ENCODE results near the gene PYY. TPM values are rescaled to one million over a fixed set of nuclear protein-coding genes. Genes with fewer than 3 reads are reported as not detected.

PYY gene
- total and polyA plus RNA-seq, 10 of the 15 experiments (the other 5 are each of a cell fraction or from before 2014, with no cell fraction given) = 0.07 to 0.18 TPM; not detected in 8

DNA sequence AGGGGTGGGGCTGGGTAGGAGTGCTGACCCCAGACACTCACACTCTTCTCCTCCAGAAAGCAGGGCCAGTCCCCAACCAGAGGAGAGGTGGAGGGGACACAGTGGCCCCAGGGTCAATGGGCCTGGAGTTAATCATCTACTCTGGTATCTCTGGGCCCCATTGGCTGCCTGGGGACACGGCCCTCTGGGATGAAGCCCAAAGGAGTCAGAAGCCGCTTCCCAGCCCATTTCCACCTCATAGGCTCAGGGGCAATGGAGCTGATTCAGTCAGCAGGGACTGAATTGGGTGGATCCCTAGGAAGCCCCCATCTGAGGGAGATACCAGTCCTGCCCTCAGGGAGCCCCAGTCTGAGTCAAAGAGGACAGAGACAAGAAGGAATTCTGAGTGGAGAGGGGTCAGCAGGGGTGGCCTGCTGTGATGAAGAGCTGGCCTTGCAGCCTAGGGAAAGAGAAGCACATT is 47.8 kb upstream of the PYY start:
- no TSS peak for BruUV-seq (replicated peaks)
- Histone ChIP-seq H2AFZ (ENCODE audit: control insufficient read depth, low read depth, low read length) (no peak overlapping the region), H3K4me2 (ENCODE audit: control insufficient read depth, insufficient read depth) (no peak overlapping the region), H3K27me3 (replicated peaks in 1 of 2; ENCODE audit: control insufficient read depth in 2 of 2, insufficient read depth in 2 of 2, low read length in 1 of 2) (peaks cover 10% of the 10 kb centered on the region in 2 experiments), H3K36me3 (ENCODE audit: control insufficient read depth in 2 of 2, insufficient read depth in 2 of 2, low read length in 1 of 2) (no peaks in the 10 kb centered on the region), H4K20me1 (ENCODE audit: control insufficient read depth, insufficient read depth) (no peaks in the 10 kb centered on the region; the same call in 1 of the 2 replicates), H3K4me3 (no peak overlapping the region), H3K27ac (ENCODE audit: control insufficient read depth, insufficient read depth) (no peak overlapping the region), H3K4me1 (ENCODE audit: control insufficient read depth, insufficient read depth, low read length) (no peaks in the 10 kb centered on the region; the same call in 1 of the 2 replicates), H3K79me2 (ENCODE audit: control insufficient read depth, insufficient read depth, low read length) (no peaks in the 10 kb centered on the region), H3K9me3 (replicated peaks; ENCODE audit: control insufficient read depth, insufficient read depth, low read length) (no peaks in the 10 kb centered on the region), H3K9ac (ENCODE audit: control insufficient read depth, insufficient read depth, low read length) (no peak overlapping the region)
- WGBS (ENCODE audit: insufficient coverage, insufficient replicate concordance, low lambda C conversion rate, missing lambda C conversion rate) = 0% methylated on average over 2 of the region's 2 CpGs
- RAD21 ChIA-PET (ENCODE audit: unreplicated experiment) = interaction anchor here (1.3 kb wide), 1 partner anchor 114 kb away, joined by 4 read pairs; no protein-coding TSS in a partner anchor
- intact Hi-C loops (cut with micrococcal nuclease; ENCODE audit: unreplicated experiment) = no loop called here
- DNase-seq (ENCODE audit: low read depth, low spot score) (no peak), FAIRE-seq (no peak), ATAC-seq (no peak)
- SMC1A ChIA-PET (ENCODE audit: uncharacterized antibody, unreplicated experiment) = no interaction called here
- CTCF ChIA-PET = interaction anchor here (0.5 kb wide), 1 partner anchor 49 kb away, joined by 3 read pairs; no protein-coding TSS in a partner anchor
- POLR2A ChIA-PET = interaction anchor here (0.6 kb wide), 2 partner anchors 13 to 286 kb away, joined by 3 read pairs; no protein-coding TSS in a partner anchor
- in situ Hi-C loops (cut with MboI) = loop anchor here (25.0 kb wide), 1 partner anchor 789 kb away; the partner anchor contains the start of gene TMEM106A
- TF ChIP-seq, protein P1, sequence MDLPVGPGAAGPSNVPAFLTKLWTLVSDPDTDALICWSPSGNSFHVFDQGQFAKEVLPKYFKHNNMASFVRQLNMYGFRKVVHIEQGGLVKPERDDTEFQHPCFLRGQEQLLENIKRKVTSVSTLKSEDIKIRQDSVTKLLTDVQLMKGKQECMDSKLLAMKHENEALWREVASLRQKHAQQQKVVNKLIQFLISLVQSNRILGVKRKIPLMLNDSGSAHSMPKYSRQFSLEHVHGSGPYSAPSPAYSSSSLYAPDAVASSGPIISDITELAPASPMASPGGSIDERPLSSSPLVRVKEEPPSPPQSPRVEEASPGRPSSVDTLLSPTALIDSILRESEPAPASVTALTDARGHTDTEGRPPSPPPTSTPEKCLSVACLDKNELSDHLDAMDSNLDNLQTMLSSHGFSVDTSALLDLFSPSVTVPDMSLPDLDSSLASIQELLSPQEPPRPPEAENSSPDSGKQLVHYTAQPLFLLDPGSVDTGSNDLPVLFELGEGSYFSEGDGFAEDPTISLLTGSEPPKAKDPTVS (IDR thresholded peaks at IDR 0.05; ENCODE audit: low read depth, low read length) = no peak
- TF ChIP-seq, protein P2, sequence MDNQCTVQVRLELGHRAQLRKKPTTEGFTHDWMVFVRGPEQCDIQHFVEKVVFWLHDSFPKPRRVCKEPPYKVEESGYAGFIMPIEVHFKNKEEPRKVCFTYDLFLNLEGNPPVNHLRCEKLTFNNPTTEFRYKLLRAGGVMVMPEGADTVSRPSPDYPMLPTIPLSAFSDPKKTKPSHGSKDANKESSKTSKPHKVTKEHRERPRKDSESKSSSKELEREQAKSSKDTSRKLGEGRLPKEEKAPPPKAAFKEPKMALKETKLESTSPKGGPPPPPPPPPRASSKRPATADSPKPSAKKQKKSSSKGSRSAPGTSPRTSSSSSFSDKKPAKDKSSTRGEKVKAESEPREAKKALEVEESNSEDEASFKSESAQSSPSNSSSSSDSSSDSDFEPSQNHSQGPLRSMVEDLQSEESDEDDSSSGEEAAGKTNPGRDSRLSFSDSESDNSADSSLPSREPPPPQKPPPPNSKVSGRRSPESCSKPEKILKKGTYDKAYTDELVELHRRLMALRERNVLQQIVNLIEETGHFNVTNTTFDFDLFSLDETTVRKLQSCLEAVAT (IDR thresholded peaks at IDR 0.05) = no peak

All from GM12878 (cell line).